Panc1 (cell line): ENCODE measurements around the gene TMEFF2. TPM values are rescaled to one million over a fixed set of nuclear protein-coding genes. Genes with fewer than 3 reads are reported as not detected.

Experiments
- ATAC-seq: fragments of 200-7000 bp; cut with Tn5 transposase; 2 replicates; pipeline ENCODE4 v1.9.1; 2020; ENCODE audit warnings: mild to moderate bottlenecking, moderate library complexity
- BruUV-seq: library from RNA; stranded (reverse); fragments of 400-500 nt; replicated peaks from 2 replicates; lab custom pipeline; 2021; lab: Mats Ljungman, UMichigan
- CTCF ChIA-PET: fragments of 300-600 bp; sonication (Branson Sonifier 250); formaldehyde crosslinking; loops from one replicate; lab custom pipeline; 2022; ENCODE audit warnings: antibody characterized with exemption; lab: Charles Lee
- POLR2A ChIA-PET: fragments of 300-600 bp; sonication (Branson Sonifier 250); formaldehyde crosslinking; loops from one replicate; lab custom pipeline; 2022; ENCODE audit warnings: antibody characterized with exemption; lab: Charles Lee
- DNase-seq: peaks from one replicate; pipeline ENCODE4 v3.0.0-alpha.2; 2010; ENCODE audit warnings: low read depth, low spot score
- H3K27ac ChIP-seq: 2 replicates; pipeline ENCODE4 v1.5.1; 2011; ENCODE audit warnings: mild to moderate bottlenecking, low read length, inconsistent platforms
- H3K27me3 ChIP-seq: fragments of 200-500 bp; sonication (Bioruptor generic); 2 replicates; pipeline ENCODE4 v1.6.0; 2014; ENCODE audit warnings: low read length, inconsistent platforms; ENCODE audit not compliant: control insufficient read depth, insufficient read depth
- H3K36me3 ChIP-seq: fragments of 200-500 bp; sonication (Bioruptor generic); 2 replicates; pipeline ENCODE4 v1.5.1; 2014; ENCODE audit warnings: inconsistent platforms, mild to moderate bottlenecking, low read length, moderate library complexity; ENCODE audit not compliant: control insufficient read depth, insufficient read depth
- H3K4me1 ChIP-seq: 2 replicates; pipeline ENCODE4 v1.5.1; 2011; ENCODE audit warnings: inconsistent platforms, mild to moderate bottlenecking, low read length, moderate library complexity; ENCODE audit not compliant: control insufficient read depth, insufficient read depth
- H3K4me3 ChIP-seq, 2 experiments: 2 replicates each; pipeline ENCODE4 v1.5.1; 2011 to 2012; ENCODE audit warnings: low read depth in 2 of 2, low read length in 2 of 2, mild to moderate bottlenecking in 2 of 2, inconsistent platforms in 1 of 2, moderate library complexity in 1 of 2
- H3K9me3 ChIP-seq: fragments of 200-500 bp; sonication (Bioruptor generic); 2 replicates; pipeline ENCODE4 v1.5.1; 2014; ENCODE audit warnings: low read depth, mild to moderate bottlenecking, inconsistent platforms, low read length, moderate library complexity; ENCODE audit not compliant: control insufficient read depth, insufficient read depth
- CTCF ChIP-seq: fragments of 450-650 bp; IDR thresholded peaks from 2 replicates; pipeline ENCODE4 v1.5.1; 2017; ENCODE audit warnings: mild to moderate bottlenecking
- POLR2AphosphoS5 ChIP-seq: IDR thresholded peaks from 2 replicates; pipeline ENCODE4 v1.6.1; 2012; ENCODE audit warnings: mild to moderate bottlenecking, low read depth, low read length, moderate library complexity
- REST ChIP-seq, 2 experiments: IDR thresholded peaks; 2 replicates each; pipeline ENCODE4 v1.6.1; 2011 to 2012; ENCODE audit warnings: low read depth in 2 of 2, control low read depth in 1 of 2, low read length in 1 of 2, mild to moderate bottlenecking in 1 of 2, moderate library complexity in 1 of 2; ENCODE audit not compliant: insufficient read depth in 1 of 2
- SIN3A ChIP-seq: IDR thresholded peaks from 2 replicates; pipeline ENCODE4 v1.6.1; 2012; ENCODE audit warnings: low read depth, mild to moderate bottlenecking, low read length, moderate library complexity, borderline replicate concordance; ENCODE audit not compliant: insufficient read depth
- TCF7L2 ChIP-seq: IDR thresholded peaks from 2 replicates; pipeline ENCODE4 v1.6.1; 2011; ENCODE audit warnings: mild to moderate bottlenecking, low read depth, low read length, inconsistent platforms
- in situ Hi-C: cut with HindIII; loops from 2 replicates; pipeline ENCODE4 v1.10.0; 2016; ENCODE audit warnings: low sequenced_read_pairs, low pct_unique_long_range_greater_than_20kb
- intact Hi-C: fragments of 100-400 bp; cut with micrococcal nuclease; formaldehyde crosslinking; loops from one replicate; pipeline ENCODE4 v1.10.0; 2022; ENCODE audit not compliant: unreplicated experiment
- total RNA-seq: library from RNA; stranded (reverse); gene quantifications from one replicate; pipeline ENCODE4 v1.2.1, GENCODE V29; 2021; ENCODE audit not compliant: unreplicated experiment

Gene TMEFF2
- total RNA-seq, 1 experiment from 2014 or later: 1.5 TPM

DNA sequence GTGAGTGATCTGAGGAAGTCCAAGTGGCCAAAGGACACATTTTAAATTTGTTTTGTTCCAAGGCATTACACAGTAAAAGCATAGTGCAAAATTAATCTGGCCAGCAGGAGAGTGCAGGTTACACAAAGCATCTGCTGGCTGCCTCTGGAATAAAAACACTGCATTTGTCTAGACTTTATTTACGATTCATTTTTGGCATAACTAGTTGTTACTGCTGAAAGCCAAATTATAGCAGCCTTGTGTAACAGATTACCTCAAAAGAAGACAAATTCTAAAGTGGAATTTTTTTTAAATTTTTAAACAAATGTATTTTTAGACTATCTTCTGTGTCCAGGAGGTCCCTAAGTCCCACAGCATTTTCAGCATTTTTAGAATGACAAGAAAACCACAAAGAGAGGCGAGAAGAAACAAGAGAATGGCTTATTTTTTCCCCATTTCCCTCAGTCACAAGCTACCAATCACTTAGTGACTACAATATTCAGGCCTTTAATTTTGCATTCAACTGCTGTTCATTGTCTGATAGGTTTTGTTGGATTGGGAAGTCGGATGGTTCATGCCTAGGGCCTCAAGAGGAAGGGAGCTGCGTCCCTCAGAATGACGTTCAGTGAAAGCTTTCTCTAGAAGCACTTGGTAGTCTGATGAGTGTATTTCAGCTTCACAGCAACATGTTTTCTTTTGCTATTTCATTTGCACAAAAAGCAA lies 46.0 kb downstream of the TMEFF2 start:
- H3K27me3 ChIP-seq: no peaks in the 10 kb centered on the region
- H3K9me3 ChIP-seq: no peaks in the 10 kb centered on the region
- H3K36me3 ChIP-seq: no peaks in the 10 kb centered on the region
- ChIA-PET POLR2A (no interaction called here), CTCF (no interaction called here)
- in situ Hi-C loops: no loop called here
- no peak for ATAC-seq
- no peak overlapping the region for H3K27ac ChIP-seq
- no peak for DNase-seq
- TF ChIP-seq POLR2AphosphoS5: no peak
- no peak for TF ChIP-seq SIN3A
- TF ChIP-seq TCF7L2: no peak
- TF ChIP-seq CTCF: no peak
- no peak for TF ChIP-seq REST (IDR thresholded peaks at IDR 0.05; ENCODE audit: insufficient read depth in 1 of 2, low read depth in 2 of 2, low read length in 1 of 2)
- intact Hi-C loops: no loop called here
- no peak overlapping the region for H3K4me3 ChIP-seq
- BruUV-seq: no TSS peak
- no peaks in the 10 kb centered on the region for H3K4me1 ChIP-seq

DNA sequence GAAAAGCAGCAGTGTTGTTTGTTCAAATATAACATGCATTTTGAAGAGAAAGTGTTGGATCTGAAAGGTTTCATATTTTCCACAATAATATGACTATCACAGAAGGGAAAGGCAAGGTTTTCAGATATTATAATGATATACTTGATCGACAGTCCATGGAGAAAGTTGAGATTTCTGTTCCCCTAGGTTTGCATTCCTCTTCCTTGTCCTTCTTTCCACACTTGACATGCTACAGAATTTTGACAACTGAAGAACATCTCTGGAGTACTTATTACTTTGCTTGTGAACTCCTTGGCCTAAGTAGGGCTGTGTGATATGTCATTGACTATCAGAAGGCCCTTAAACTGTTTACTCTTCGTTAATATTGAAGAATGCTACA lies 46.5 kb downstream of the TMEFF2 start:
- H3K36me3 ChIP-seq: no peaks in the 10 kb centered on the region
- no TSS peak for BruUV-seq
- H3K27me3 ChIP-seq: no peaks in the 10 kb centered on the region
- no peaks in the 10 kb centered on the region for H3K4me1 ChIP-seq
- DNase-seq: no peak
- in situ Hi-C loops (no loop called here), intact Hi-C loops (no loop called here)
- POLR2A ChIA-PET: no interaction called here
- no peak for TF ChIP-seq POLR2AphosphoS5
- no peak for TF ChIP-seq SIN3A
- TF ChIP-seq REST (IDR thresholded peaks at IDR 0.05; ENCODE audit: insufficient read depth in 1 of 2, low read depth in 2 of 2, low read length in 1 of 2): no peak
- no peak for TF ChIP-seq CTCF
- no peak for TF ChIP-seq TCF7L2
- no peak overlapping the region for H3K27ac ChIP-seq
- CTCF ChIA-PET: no interaction called here
- ATAC-seq: no peak
- no peak overlapping the region for H3K4me3 ChIP-seq
- no peaks in the 10 kb centered on the region for H3K9me3 ChIP-seq
